DOHH2 (cell line): ENCODE measurements around the gene NUTM2E.
"Not testable (repeated sequence)": the region's sequence is repeated elsewhere in the genome, so short reads cannot be mapped to it uniquely, and the experiment has no call there.

Experiments used
- EZH2phosphoT487 ChIP-seq: fragments of 200-600 bp; sonication (generic); IDR thresholded peaks from 2 replicates; pipeline ENCODE4 v1.6.1; 2017; ENCODE audit warnings: borderline replicate concordance, mild to moderate bottlenecking, antibody characterized with exemption, low read length, moderate library complexity, mixed read lengths
- TF ChIP-seq, protein P1 (sequence below): fragments of 200-600 bp; sonication (generic); IDR thresholded peaks from one replicate; pipeline ENCODE4 v1.5.1; 2014; ENCODE audit warnings: antibody characterized with exemption, mild to moderate bottlenecking, low read depth, low read length; ENCODE audit not compliant: poor library complexity, severe bottlenecking

DNA sequence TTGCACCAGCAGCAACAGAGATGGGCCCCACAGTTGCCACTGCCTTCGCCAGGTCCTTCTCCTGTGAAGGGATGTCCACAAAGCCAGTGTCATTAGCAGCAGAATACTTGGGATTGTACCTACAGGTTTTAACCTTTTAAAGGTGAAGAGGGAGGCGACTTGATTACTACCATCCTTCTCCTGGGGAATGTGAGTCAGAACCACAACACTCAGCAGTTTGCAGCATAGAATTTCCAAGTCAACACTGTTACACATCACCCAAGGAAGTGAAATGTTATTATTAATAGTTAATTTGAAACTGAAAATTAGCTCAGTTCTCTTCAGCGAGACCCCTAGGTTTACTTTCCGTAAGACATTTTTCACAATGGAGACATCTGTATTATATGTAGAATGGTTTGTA is 45.2 kb downstream of the NUTM2E start:
- TF ChIP-seq, protein P1, sequence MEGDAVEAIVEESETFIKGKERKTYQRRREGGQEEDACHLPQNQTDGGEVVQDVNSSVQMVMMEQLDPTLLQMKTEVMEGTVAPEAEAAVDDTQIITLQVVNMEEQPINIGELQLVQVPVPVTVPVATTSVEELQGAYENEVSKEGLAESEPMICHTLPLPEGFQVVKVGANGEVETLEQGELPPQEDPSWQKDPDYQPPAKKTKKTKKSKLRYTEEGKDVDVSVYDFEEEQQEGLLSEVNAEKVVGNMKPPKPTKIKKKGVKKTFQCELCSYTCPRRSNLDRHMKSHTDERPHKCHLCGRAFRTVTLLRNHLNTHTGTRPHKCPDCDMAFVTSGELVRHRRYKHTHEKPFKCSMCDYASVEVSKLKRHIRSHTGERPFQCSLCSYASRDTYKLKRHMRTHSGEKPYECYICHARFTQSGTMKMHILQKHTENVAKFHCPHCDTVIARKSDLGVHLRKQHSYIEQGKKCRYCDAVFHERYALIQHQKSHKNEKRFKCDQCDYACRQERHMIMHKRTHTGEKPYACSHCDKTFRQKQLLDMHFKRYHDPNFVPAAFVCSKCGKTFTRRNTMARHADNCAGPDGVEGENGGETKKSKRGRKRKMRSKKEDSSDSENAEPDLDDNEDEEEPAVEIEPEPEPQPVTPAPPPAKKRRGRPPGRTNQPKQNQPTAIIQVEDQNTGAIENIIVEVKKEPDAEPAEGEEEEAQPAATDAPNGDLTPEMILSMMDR: not testable (repeated sequence)
- TF ChIP-seq EZH2phosphoT487: not testable (repeated sequence)
